ENCODE measurements around the gene SFTPD.

DNA sequence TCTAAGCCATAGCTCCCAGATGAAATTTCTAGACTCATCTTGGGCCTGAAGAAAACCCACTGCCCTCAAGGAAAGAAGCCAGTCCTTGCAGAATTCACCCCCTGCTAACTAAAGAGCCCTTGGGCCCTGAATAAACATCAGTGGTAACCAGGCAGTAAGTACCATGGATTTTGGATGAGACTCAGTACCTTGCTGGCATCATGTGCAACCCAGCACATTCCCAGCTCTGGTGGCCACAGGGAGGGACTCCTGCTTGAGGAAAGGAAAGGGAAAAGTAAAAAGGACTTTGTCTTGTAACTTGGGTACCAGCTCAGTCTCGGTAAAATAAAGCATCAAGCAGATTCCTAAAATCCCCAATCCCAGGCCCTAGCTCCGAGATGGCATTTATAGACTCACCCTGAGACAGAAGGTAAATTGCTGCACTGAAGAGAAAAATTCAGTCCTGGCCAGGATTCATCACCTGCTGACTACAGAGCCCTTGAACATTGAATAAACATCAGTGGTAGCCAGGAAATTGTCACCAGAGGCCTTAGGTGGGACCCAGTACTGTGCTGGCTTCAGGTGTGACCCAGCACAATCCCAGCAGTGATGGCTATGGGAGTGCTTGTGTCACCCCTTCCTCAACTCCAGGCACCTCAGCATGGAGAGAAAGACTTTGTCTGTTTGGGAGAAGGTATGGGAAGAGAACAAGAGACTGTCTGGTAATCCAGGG is 31.2 kb upstream of the SFTPD start:
- TF ChIP-seq, protein P1, sequence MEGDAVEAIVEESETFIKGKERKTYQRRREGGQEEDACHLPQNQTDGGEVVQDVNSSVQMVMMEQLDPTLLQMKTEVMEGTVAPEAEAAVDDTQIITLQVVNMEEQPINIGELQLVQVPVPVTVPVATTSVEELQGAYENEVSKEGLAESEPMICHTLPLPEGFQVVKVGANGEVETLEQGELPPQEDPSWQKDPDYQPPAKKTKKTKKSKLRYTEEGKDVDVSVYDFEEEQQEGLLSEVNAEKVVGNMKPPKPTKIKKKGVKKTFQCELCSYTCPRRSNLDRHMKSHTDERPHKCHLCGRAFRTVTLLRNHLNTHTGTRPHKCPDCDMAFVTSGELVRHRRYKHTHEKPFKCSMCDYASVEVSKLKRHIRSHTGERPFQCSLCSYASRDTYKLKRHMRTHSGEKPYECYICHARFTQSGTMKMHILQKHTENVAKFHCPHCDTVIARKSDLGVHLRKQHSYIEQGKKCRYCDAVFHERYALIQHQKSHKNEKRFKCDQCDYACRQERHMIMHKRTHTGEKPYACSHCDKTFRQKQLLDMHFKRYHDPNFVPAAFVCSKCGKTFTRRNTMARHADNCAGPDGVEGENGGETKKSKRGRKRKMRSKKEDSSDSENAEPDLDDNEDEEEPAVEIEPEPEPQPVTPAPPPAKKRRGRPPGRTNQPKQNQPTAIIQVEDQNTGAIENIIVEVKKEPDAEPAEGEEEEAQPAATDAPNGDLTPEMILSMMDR (IDR thresholded peaks at IDR 0.05; ENCODE audit: low read length) = no peak
- no peak for TF ChIP-seq EZH2phosphoT487 (IDR thresholded peaks at IDR 0.05; ENCODE audit: low read length)
- TF ChIP-seq EZH2 (optimal IDR thresholded peaks at IDR 0.05; ENCODE audit: low read depth, low read length) = no peak
